Left cardiac atrium (tissue), 4 donors: ENCODE data around the gene GDPD5. TPM values are rescaled to one million over a fixed set of nuclear protein-coding genes. Genes with fewer than 3 reads are reported as not detected.

Source experiments
- ATAC-seq, 2 donors: fragments of 200-7000 bp; cut with Tn5 transposase; one replicate each; pipeline ENCODE4 v1.9.1; 2020; ENCODE audit warnings: mild to moderate bottlenecking in 2 of 2, moderate library complexity in 2 of 2
- DNase-seq: peaks from one replicate; pipeline ENCODE4 v3.0.0-alpha.2; 2020
- intact Hi-C, 2 donors: fragments of 100-400 bp; cut with DNase I; formaldehyde crosslinking; loops; one replicate each; pipeline versions ENCODE4 v1.14.1 to v1.15.1; 2022 to 2023
- total RNA-seq, 2 donors: library from RNA; stranded (reverse); fragmentation: NEBNext Ultra II Directional; extraction: Animal tissue kit (Norgen Biotek cat#: 25700); gene quantifications; one replicate each; pipeline ENCODE4 v1.2.1, GENCODE V29; 2021
- donor health status: DM: no; HTN: yes; CAD: no.
- donor health status: DM: no; HTN: yes; CAD: no; lungs with severe emphysema.
- donor health status: DM: yes; HTN: yes; CAD: no.
- donor health status: Dilated cardiomyopathy.

Gene GDPD5
- total RNA-seq, 2 donors from 2014 or later, result 12.3 to 17.6 TPM

- DNase-seq, result peak; percentile 16
- no peak for ATAC-seq
- intact Hi-C loops, result loop anchor here in 1 of 2 donors (10.0 kb wide), 1 partner anchor 46 kb away; the partner anchor contains the start of gene RPS3
Measured at GRCh38 chr11:75440960-75441803, 84.6 kb downstream of the GDPD5 start.

GRCh38 chr11:75439495-75440120 lies 86.1 kb downstream of the GDPD5 start:
- intact Hi-C loops, result loop anchor here in 1 of 2 donors (10.0 kb wide), 1 partner anchor 45 kb away; the partner anchor contains the start of gene RPS3
- DNase-seq (peak; percentile 12), ATAC-seq (no peak)

- ATAC-seq, result no peak
- no peak for DNase-seq
- intact Hi-C loops, result no loop called here
Measured at GRCh38 chr11:75439026-75439425, 86.7 kb downstream of the GDPD5 start.

GRCh38 chr11:75437966-75438659 lies 87.6 kb downstream of the GDPD5 start:
- intact Hi-C loops, result no loop called here
- DNase-seq (no peak), ATAC-seq (no peak)

GRCh38 chr11:75436806-75437205 lies 88.9 kb downstream of the GDPD5 start:
- ATAC-seq (no peak), DNase-seq (no peak)
- intact Hi-C loops, result no loop called here

- peak; percentile 14 for DNase-seq
- intact Hi-C loops, result no loop called here
- ATAC-seq, result no peak
Measured at GRCh38 chr11:75435571-75435925, 90.2 kb downstream of the GDPD5 start.

- intact Hi-C loops, result no loop called here
- ATAC-seq, result no peak
- peak; percentile 12 for DNase-seq
Measured at GRCh38 chr11:75434886-75435570, 90.7 kb downstream of the GDPD5 start.

GRCh38 chr11:75434051-75434450 lies 91.7 kb downstream of the GDPD5 start:
- intact Hi-C loops, result no loop called here
- ATAC-seq (no peak), DNase-seq (no peak)

GRCh38 chr11:75433443-75433842 lies 92.3 kb downstream of the GDPD5 start:
- intact Hi-C loops, result no loop called here
- DNase-seq (peak; percentile 19), ATAC-seq (no peak)

GRCh38 chr11:75432911-75433321 lies 92.8 kb downstream of the GDPD5 start, which contains the start of gene KLHL35:
Gene KLHL35, minus strand, starts transcription at chr11:75433203. Its CDS starts 2,574 bp downstream, at chr11:75430629.
- intact Hi-C loops, result no loop called here
- DNase-seq, result no peak
- ATAC-seq, result no peak

- DNase-seq (no peak), ATAC-seq (no peak)
- intact Hi-C loops, result no loop called here
Measured at GRCh38 chr11:75431533-75432525, 93.9 kb downstream of the GDPD5 start.

- DNase-seq, result no peak
- peak in 1 of 2 donors; percentile 1 for ATAC-seq
- intact Hi-C loops, result no loop called here
Measured at GRCh38 chr11:75430714-75431532, 94.8 kb downstream of the GDPD5 start.

GRCh38 chr11:75429902-75430713 lies 95.6 kb downstream of the GDPD5 start:
- intact Hi-C loops, result no loop called here
- ATAC-seq (peak; percentile 59 to 67), DNase-seq (peak; percentile 78)

GRCh38 chr11:75429641-75429901 lies 96.2 kb downstream of the GDPD5 start:
- intact Hi-C loops, result no loop called here
- ATAC-seq (no peak), DNase-seq (no peak)

GRCh38 chr11:75428989-75429640 lies 96.6 kb downstream of the GDPD5 start:
- DNase-seq, result no peak
- no peak for ATAC-seq
- intact Hi-C loops, result no loop called here

- ATAC-seq (peak; percentile 81 to 90), DNase-seq (peak; percentile 94)
- intact Hi-C loops, result no loop called here
Measured at GRCh38 chr11:75428281-75428724, 97.4 kb downstream of the GDPD5 start.
